Right forelimb (tissue), 1 donor: ENCODE results near the gene PLA2R1.

Experiments
- DNase-seq: peaks from one replicate; pipeline ENCODE4 v3.0.0-alpha.2; 2018

The PLA2R1 gene

DNA sequence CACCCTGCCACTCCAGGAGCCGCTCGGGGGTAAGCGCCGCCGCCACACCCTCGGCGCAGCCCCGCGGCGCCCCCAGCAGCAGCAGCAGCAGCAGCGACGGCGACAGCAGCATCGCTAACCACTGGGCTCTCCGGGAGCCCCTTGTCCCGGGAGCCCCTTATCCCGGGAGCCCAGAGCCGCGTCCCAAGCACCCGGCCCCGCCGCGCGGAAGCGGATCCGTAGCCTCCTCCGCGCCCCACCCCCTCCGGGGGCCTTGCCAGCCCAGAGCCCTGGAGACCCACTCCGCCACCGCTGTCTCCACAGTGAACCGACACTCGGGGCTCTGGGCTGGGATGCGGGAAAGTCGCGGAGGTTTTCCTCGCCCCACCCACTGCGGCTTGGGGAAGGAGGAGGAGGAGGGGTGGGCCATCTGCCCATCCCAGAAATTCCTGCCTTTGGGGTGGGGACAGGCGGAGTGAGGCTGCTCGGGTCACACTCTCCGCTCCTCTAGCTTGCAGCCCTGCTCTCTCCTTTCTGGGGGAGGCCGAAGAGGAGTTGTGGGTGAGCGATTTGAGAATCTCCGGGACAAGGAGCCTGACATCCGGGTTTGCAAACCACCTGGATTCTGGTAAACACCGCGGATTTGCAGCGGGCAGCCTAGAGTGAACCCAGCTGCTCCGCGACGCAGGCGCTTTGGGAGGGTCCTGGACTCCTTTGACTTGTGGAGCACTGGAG, at the start of gene PLA2R1:
Gene PLA2R1, minus strand, starts transcription at position 324 of the 714 bp plus-strand sequence. Its CDS starts 212 bp downstream, at position 112.
- peak; percentile 82 for DNase-seq

DNA sequence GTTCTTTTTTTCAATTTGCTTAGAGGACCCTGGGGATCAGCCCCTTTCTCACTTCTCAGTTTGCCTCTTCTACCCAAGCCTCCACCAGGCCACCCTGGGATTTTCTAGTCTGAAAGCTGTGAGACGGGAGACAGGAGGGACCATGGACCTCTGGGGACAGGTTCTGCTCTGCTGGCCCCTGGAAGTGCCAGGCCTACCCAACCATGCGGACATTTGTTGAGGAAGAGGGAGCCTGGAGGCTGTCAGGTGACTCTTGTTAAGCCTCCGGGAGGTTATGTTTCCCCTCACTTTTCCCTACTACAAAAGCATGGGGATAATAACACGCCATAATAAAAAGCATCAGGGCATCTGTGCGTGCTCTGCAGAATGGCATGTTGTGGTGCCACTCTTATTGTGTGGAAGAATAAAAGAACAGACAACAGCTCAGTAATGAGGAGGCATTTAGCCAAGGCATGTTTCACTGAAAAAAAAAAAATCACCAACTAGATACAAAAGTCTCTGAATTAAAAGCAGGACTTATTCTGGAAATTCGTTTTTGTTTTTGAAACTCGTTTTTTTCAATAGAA, 48.3 kb upstream of the PLA2R1 start:
- DNase-seq, result no peak

- peak; percentile 71 for DNase-seq
These were observed 47.7 kb upstream of the PLA2R1 start for GRCh38 chr2:160109939-160110673.

GRCh38 chr2:160109243-160109642, 46.8 kb upstream of the PLA2R1 start:
- DNase-seq, result no peak

DNA sequence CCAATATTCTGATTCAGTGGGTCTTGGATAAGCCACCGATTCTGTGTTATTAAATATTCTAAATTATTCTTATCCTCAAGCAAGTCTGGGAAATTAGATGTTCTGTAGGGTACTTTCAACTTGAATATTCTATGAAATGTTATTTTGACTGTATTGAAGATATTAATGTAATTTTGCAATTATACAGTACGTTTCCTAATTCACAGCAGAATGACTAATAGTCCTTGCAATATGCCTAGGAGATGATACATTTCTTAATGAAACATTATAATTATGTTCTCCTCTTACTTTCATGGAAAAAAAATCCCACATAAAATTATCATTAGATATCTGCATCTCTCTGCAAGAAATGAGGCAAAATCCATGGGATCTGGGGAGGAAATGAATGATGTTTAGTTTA, 46.2 kb upstream of the PLA2R1 start:
- DNase-seq, result no peak

- no peak for DNase-seq
These were observed 43.0 kb upstream of the PLA2R1 start for GRCh38 chr2:160105366-160105765.

DNA sequence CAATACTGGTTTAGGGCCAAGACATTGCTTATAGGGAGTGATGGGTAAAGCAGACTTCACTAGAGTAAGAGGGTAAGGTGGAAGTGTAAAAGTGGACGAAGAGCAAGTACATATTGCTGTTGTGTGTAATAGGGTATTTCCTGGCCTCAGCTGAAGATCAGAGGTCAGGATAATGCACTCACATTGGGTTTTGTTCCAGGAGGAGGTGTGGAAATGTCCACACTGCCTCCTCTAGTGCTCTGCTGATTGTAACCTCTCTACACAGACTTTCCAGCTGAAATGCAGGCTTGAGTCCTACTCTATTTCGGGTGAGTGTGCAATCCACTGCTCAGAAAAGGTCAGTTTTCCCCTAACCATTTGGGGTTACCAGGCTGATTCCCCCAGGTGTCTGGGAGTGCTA, 41.7 kb upstream of the PLA2R1 start:
- no peak for DNase-seq

GRCh38 chr2:160097326-160097725, 34.9 kb upstream of the PLA2R1 start:
- no peak for DNase-seq

- no peak for DNase-seq
These were observed 34.0 kb upstream of the PLA2R1 start for GRCh38 chr2:160096409-160096808.

GRCh38 chr2:160092445-160092844, 30.0 kb upstream of the PLA2R1 start:
- no peak for DNase-seq

GRCh38 chr2:160091381-160091780, 29.0 kb upstream of the PLA2R1 start:
- no peak for DNase-seq

DNA sequence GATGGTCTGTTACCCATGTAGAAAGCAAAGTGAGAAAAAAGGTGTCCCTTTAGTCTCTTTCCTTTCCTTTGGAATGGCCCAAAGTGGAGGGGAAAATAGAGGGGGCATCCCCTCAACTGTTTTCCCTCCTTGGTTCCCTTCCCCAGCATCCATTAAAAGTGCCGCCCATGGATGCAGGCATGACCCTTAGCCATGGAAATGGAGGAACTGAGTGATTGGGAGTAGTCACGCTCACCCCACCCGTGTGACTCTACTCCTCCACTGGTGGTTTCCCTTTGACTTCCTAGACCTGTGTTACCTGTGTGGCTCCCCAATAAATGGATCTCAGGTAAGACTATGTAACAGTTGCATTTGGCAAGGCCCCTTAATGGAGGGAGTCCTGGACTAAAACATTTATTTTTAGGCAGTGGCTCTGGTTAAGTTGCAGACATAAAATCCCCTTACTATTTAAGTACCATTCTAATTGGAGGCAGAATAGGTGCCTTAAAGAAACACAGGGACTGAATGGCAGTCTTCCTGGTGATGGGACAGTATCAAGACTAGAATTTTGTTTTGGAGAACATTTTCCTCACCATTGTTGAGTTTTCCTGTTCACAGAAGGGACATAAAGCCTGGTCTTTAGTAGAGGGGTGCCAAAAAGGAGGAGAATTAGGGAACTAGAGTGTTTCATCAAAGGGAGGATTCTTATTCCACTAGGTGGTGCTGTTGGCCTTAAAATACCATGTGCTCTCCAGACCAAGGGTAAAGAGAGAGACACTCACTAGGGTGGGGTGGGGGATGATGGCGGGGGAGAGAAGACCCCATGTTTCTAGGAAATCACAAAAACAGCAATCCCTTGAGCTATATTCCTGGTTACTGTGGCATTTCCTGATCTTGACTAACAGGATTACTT, 25.7 kb upstream of the PLA2R1 start:
- no peak for DNase-seq

- DNase-seq, result no peak
These were observed 23.2 kb upstream of the PLA2R1 start for GRCh38 chr2:160085662-160086061.

DNA sequence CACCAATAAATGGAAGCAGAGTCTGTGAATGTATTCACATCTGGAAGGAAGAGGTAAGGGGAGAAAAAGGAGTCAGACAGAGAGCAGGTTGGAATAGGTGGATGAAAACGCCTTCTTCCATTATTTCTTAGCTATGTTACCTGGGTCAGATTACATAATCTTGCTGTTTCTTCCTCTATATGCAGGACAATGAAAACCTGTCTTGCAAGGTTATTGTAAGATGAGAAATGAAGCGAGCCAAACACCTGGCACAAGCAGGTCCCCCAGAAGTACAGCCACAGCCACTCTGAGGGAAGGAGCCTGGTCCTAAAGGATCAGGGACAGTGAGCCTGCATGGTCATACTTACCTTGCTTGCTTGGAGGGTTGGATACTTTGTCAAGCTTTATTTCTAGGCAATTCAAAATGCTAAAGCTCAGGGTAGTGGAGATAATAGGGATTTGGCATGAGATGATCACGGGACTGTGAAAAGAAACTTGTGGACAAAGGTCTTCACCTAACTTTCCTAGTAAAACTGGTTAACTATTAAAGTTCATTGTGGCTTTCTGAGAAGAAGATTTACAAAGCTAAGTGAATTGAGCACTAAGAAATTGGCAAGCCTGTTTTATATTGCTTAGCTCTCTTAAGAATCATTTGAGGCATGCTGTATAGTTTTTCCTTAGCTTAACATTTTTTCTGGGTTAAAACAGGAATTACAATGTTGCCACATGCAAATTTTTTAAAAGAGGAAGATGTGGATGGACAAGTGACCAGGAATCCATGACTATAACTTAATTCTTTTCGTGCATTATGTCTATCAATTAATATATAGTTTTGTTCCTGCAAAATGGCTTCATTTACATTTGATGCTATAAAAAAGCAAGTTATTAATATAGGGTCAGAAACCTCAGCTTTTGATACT, 15.7 kb upstream of the PLA2R1 start:
- DNase-seq, result no peak

DNA sequence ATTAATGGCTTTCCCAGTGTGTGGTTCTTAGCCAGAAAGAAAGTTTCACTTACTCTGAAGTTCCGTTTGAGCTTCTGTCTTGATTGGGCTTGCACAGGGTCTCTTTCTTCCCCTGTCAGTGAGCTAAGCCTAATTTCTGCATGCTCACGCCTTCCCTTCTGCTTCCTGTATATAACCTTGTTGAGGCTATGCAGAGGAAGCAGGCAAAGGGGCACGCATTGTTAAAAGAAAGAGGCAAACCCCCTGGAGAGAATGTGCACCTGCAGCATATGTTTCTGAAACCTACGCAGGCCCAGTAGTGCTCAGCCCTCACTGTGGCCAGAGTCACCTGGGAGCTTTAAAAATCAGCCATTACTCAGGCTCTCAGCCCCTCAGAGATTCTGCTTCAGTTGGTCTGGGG, 14.5 kb upstream of the PLA2R1 start:
- DNase-seq, result no peak

- DNase-seq, result no peak
These were observed 13.8 kb upstream of the PLA2R1 start for GRCh38 chr2:160076241-160076640.

GRCh38 chr2:160075171-160075570, 12.8 kb upstream of the PLA2R1 start:
- no peak for DNase-seq

- DNase-seq, result no peak
These were observed 11.0 kb upstream of the PLA2R1 start for GRCh38 chr2:160073284-160073888.

DNA sequence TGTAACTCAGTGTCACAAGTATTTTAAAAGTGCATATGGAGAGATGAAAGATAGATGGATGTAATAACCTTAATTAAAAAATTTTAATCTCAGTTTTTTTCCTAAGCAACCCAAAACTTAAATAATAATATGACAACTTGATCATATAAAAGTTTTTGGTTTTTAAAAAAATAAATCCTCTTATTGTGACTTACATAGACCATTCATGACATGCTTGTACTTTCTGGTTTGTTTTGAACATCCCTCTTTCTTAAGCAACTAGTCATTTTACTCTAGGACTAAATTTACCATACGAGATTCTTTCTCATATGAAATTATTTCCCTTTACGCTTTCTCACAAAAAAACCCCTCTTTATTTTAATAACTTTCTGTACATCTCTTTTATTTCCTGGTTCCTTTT, 6.5 kb upstream of the PLA2R1 start:
- DNase-seq, result no peak

GRCh38 chr2:160064916-160065315, 2.5 kb upstream of the PLA2R1 start:
- DNase-seq, result no peak

DNA sequence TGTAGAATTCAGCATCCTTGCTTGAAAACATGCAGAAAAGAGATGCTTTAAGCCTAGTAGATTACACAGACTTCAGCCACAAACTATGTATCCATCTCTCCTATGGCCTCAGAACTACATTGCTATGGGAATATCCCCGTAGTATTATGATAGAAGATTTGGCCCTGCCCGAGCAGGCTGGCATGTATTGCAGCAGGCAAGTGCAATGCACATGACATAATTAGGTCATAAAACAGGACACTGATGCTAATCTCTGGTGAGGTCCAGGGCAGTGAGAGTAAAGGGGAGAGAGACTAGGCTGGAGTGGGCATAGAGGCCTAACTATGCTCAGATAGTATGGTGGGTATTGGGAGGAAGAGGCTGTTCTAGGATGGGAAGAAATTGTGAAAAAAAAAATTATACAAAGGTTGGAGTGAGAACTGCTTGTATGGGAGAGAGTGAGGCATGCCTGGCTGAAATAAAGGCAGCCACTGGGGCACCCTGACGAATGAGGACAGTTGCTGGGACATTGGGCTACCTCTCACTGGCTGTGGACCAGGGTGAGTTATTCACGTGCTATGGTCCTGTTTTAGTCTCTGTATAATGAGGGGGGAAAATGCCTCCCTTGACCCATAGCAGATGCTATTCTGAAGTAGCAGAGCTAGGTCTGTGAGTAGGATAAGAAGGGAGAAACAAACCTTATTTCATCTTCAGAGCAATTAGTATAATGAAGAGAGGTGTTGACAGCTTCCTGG, 1.6 kb upstream of the PLA2R1 start:
- DNase-seq, result no peak
